GM21367 (cell line): Measurements from ENCODE around the gene CEACAM7.
"Not testable (repeated sequence)": the region's sequence is repeated elsewhere in the genome, so short reads cannot be mapped to it uniquely, and the experiment has no call there.

Experiments used
- ATAC-seq: cut with Tn5 transposase; IDR thresholded peaks from one replicate; pipeline ENCODE4 v1.9.1; 2021; ENCODE audit not compliant: unreplicated experiment

The CEACAM7 gene

GRCh38 chr19:41688098-41688497 lies at the start of gene CEACAM7:
Gene CEACAM7 (minus strand): TSS chr19:41688270. CDS start chr19:41688165, 105 bp downstream.
- ATAC-seq, result no peak

DNA sequence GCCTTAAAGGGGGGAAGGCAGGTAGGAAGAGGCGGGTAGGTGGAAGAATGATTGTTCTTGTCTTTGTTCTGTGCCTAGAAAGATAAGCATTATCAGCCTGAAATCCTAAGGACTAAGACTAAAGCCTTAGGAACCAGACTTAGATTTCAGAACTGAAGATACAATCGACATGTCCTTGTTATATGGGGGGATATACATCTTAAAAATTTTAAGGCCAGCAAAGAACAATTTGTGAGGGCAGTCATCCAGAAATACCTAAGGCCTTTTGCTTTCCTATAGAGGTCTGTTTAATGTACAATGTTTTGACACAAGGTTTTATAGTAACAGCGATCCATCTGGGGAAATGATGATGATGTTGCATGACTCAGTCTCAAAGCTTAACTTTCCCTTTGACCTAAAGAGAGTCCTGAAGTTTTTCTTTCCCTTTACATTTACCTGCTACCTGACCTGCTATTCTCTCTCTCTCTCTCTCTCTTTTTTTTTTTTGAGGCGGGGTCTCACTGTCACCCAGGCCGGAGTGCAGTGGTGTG lies 47.1 kb upstream of the CEACAM7 start:
- no peak for ATAC-seq

GRCh38 chr19:41734585-41734984 lies 46.5 kb upstream of the CEACAM7 start:
- ATAC-seq, result no peak

GRCh38 chr19:41734156-41734555 lies 46.1 kb upstream of the CEACAM7 start:
- no peak for ATAC-seq

- ATAC-seq, result no peak
Measured at GRCh38 chr19:41726493-41726892, 38.4 kb upstream of the CEACAM7 start.

GRCh38 chr19:41720103-41720502 lies 32.0 kb upstream of the CEACAM7 start:
- ATAC-seq, result no peak

DNA sequence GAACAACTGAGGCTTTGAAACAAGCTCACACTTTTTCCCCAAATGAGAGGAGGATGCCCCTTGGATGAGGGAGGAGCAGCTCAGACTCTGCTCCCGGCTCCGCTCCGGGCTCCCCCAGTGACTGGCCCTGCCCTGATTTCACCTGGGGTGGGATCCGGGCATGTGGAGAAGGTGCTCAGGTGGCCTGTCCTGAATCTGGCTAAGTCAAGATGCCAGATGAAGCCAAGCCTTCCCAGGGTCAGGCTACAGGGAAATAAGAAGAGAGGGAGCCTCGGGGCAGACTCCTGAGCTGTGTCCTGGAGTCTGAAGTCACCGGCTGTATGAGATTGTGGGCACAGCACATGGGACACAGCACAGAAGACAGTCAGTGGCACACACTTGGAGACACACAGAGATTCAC lies 30.7 kb upstream of the CEACAM7 start:
- ATAC-seq, result no peak

DNA sequence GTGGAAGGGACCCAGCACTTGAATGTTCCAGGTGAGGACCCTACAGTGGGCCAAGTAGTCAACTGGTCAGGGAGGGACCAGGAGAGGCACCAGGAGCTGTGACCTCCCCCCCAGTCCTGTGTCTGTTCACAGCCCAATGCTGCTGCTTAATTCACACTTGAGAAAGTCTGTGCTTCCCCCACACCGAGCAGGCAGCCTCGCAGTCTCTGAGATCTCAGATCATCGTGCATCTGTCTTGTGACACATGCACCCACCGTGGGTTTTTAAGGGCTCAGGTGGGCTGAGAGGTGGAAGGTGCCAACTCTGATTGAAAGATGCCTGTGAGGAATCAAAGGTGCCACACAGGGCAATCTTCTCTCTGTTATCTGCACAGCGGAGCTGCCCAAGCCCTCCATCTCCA lies 26.5 kb upstream of the CEACAM7 start:
- ATAC-seq, result no peak

DNA sequence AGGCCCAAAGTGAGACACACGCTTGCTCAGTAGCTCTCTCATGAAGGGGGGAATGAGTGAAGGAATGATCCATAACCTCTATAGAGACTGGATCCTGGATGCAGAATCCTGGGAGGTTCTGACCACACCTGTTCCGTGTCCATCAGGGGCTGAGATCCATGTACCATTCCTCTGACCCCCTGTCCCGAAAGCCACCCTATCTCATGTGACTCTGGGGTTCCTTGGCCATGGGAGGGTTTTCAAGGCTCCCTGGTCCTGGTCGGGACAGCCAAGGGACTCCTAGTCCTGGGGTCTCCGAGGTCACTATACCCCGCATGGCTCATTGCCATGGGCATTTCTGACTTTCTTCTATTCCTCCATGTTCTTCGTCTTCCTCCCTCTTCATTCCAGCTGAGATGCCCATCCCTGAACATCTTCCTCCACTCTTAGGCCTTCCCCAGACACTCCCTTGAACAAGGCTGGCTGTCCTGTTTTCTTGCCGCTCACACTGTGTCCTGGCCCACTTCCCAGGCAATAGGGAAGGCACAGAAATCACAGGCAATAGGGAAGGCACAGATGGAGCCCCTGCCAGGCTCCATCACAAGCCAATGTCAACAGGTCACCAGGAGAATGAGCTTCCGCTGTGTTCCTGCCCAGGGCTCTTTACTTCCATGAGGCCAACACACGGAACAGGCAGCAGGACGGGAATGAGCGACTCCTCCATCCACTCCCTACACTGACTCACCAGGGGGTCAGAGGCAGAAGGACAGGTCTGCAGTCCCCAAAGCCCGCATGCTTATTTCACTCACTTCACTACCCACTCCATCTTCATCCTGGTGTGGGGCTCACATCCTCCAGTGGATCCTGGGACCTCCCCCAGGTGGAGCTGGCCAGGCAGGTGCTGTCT lies 23.5 kb upstream of the CEACAM7 start:
- no peak for ATAC-seq

GRCh38 chr19:41709951-41710645 lies 22.0 kb upstream of the CEACAM7 start:
- no peak for ATAC-seq

DNA sequence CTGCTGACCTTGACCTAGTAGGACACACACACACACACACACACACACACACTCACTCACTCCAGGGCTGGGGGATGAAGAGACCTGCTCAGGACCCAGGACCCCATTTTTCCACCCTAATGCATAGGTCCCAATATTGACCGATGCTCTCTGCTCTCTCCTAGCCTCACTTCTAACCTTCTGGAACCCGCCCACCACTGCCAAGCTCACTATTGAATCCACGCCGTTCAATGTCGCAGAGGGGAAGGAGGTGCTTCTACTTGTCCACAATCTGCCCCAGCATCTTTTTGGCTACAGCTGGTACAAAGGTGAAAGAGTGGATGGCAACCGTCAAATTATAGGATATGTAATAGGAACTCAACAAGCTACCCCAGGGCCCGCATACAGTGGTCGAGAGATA lies 21.4 kb upstream of the CEACAM7 start:
- not testable (repeated sequence) for ATAC-seq

- no peak for ATAC-seq
Measured at GRCh38 chr19:41708481-41708880, 20.4 kb upstream of the CEACAM7 start, which contains the start of gene CEACAM5. Gene CEACAM5 (plus strand): TSS chr19:41708626. CDS start chr19:41708732, 106 bp downstream.

DNA sequence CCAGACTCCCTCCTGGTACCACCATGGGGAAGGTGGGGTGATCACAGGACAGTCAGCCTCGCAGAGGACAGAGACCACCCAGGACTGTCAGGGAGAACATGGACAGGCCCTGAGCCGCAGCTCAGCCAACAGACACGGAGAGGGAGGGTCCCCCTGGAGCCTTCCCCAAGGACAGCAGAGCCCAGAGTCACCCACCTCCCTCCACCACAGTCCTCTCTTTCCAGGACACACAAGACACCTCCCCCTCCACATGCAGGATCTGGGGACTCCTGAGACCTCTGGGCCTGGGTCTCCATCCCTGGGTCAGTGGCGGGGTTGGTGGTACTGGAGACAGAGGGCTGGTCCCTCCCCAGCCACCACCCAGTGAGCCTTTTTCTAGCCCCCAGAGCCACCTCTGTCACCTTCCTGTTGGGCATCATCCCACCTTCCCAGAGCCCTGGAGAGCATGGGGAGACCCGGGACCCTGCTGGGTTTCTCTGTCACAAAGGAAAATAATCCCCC lies 19.9 kb upstream of the CEACAM7 start:
- no peak for ATAC-seq

DNA sequence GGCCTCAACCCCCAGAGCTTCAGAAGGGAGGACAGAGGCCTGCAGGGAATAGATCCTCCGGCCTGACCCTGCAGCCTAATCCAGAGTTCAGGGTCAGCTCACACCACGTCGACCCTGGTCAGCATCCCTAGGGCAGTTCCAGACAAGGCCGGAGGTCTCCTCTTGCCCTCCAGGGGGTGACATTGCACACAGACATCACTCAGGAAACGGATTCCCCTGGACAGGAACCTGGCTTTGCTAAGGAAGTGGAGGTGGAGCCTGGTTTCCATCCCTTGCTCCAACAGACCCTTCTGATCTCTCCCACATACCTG lies 19.4 kb upstream of the CEACAM7 start:
- no peak for ATAC-seq

- ATAC-seq, result no peak
Measured at GRCh38 chr19:41706741-41707501, 18.9 kb upstream of the CEACAM7 start.

- no peak for ATAC-seq
Measured at GRCh38 chr19:41705393-41706174, 17.5 kb upstream of the CEACAM7 start.

- no peak for ATAC-seq
Measured at GRCh38 chr19:41703602-41704293, 15.7 kb upstream of the CEACAM7 start.

DNA sequence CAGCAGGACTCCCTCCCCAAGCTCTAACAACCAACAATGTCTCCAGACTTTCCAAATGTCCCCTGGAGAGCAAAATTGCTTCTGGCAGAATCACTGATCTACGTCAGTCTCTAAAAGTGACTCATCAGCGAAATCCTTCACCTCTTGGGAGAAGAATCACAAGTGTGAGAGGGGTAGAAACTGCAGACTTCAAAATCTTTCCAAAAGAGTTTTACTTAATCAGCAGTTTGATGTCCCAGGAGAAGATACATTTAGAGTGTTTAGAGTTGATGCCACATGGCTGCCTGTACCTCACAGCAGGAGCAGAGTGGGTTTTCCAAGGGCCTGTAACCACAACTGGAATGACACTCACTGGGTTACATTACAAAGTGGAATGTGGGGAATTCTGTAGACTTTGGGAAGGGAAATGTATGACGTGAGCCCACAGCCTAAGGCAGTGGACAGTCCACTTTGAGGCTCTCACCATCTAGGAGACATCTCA lies 14.1 kb upstream of the CEACAM7 start:
- no peak for ATAC-seq

DNA sequence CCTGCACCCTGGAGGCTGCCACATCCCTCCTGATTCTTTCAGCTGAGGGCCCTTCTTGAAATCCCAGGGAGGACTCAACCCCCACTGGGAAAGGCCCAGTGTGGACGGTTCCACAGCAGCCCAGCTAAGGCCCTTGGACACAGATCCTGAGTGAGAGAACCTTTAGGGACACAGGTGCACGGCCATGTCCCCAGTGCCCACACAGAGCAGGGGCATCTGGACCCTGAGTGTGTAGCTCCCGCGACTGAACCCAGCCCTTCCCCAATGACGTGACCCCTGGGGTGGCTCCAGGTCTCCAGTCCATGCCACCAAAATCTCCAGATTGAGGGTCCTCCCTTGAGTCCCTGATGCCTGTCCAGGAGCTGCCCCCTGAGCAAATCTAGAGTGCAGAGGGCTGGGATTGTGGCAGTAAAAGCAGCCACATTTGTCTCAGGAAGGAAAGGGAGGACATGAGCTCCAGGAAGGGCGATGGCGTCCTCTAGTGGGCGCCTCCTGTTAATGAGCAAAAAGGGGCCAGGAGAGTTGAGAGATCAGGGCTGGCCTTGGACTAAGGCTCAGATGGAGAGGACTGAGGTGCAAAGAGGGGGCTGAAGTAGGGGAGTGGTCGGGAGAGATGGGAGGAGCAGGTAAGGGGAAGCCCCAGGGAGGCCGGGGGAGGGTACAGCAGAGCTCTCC lies 13.5 kb upstream of the CEACAM7 start:
- ATAC-seq, result no peak
